CD14-positive monocyte (primary cell): ENCODE results near the gene FASTK. TPM values are rescaled to one million over a fixed set of nuclear protein-coding genes. Genes with fewer than 3 reads are reported as not detected.

Source experiments
- DNase-seq, 3 donors: peaks; one replicate each; pipeline ENCODE4 v3.0.0-alpha.2; 2011 to 2022
- H2AFZ ChIP-seq: 2 replicates; pipeline ENCODE4 v1.6.0; 2012; ENCODE audit warnings: mild to moderate bottlenecking, low read depth, low read length, inconsistent platforms; ENCODE audit not compliant: insufficient read depth, poor library complexity, severe bottlenecking
- H3K27ac ChIP-seq, 2 donors: 1 replicate in 1 of 2; 2 replicates in 1 of 2; pipeline ENCODE4 v1.5.1; 2012 to 2013; ENCODE audit warnings: low read length in 2 of 2, control low read depth in 1 of 2, inconsistent platforms in 1 of 2, low read depth in 1 of 2, mild to moderate bottlenecking in 1 of 2
- H3K27me3 ChIP-seq, 2 donors: one replicate each; pipeline versions ENCODE4 v1.6.0 to v1.6.1; 2011 to 2013; ENCODE audit warnings: low read length in 2 of 2; ENCODE audit not compliant: control insufficient read depth in 2 of 2, insufficient read depth in 2 of 2
- H3K36me3 ChIP-seq, 2 donors: replicated peaks in 1 of 2; 1 replicate in 1 of 2; 2 replicates in 1 of 2; pipeline versions ENCODE4 v1.5.1 to v1.6.1; 2012 to 2013; ENCODE audit warnings: low read length in 2 of 2, control low read depth in 1 of 2, inconsistent platforms in 1 of 2, mild to moderate bottlenecking in 1 of 2; ENCODE audit not compliant: insufficient read depth in 2 of 2, control insufficient read depth in 1 of 2
- H3K4me1 ChIP-seq, 2 donors: 1 replicate in 1 of 2; 2 replicates in 1 of 2; pipeline versions ENCODE4 v1.5.1 to v1.6.1; 2012 to 2013; ENCODE audit warnings: low read length in 2 of 2, control low read depth in 1 of 2, inconsistent platforms in 1 of 2, mild to moderate bottlenecking in 1 of 2, moderate library complexity in 1 of 2; ENCODE audit not compliant: insufficient read depth in 2 of 2, control insufficient read depth in 1 of 2
- H3K4me2 ChIP-seq: replicated peaks from 2 replicates; pipeline ENCODE3; 2012; ENCODE audit warnings: low read length, moderate library complexity, mild to moderate bottlenecking; ENCODE audit not compliant: poor library complexity, severe bottlenecking; ENCODE audit errors: extremely low read depth
- H3K4me3 ChIP-seq, 3 experiments: fragments of 200-600 bp in 1 of 3; sonication (generic) in 1 of 3; replicated peaks in 1 of 3; 1 replicate in 2 of 3; 2 replicates in 1 of 3; pipeline ENCODE4 v1.5.1; 2011 to 2013; ENCODE audit warnings: low read length in 3 of 3, mild to moderate bottlenecking in 3 of 3, control low read depth in 2 of 3, low read depth in 2 of 3, inconsistent platforms in 1 of 3, moderate library complexity in 1 of 3
- H3K79me2 ChIP-seq: 2 replicates; pipeline ENCODE4 v1.6.0; 2012; ENCODE audit warnings: mild to moderate bottlenecking, control low read depth, inconsistent platforms, low read length, moderate library complexity; ENCODE audit not compliant: insufficient read depth
- H3K9ac ChIP-seq: 2 replicates; pipeline ENCODE4 v1.6.0; 2017; ENCODE audit warnings: low read length, mild to moderate bottlenecking; ENCODE audit not compliant: insufficient read depth, poor library complexity, severe bottlenecking
- H3K9me3 ChIP-seq, 2 donors: replicated peaks in 1 of 2; 1 replicate in 1 of 2; 2 replicates in 1 of 2; pipeline versions ENCODE4 v1.5.1 to v1.6.1; 2012 to 2013; ENCODE audit warnings: low read length in 2 of 2, control low read depth in 1 of 2; ENCODE audit not compliant: control insufficient read depth in 1 of 2, insufficient read depth in 1 of 2
- H4K20me1 ChIP-seq: 2 replicates; pipeline ENCODE4 v1.6.0; 2012; ENCODE audit warnings: mild to moderate bottlenecking, low read length, control low read depth, moderate library complexity; ENCODE audit not compliant: insufficient read depth
- H3K27ac Mint-ChIP-seq, 7 donors: one replicate each; pipeline ENCODE4 v1.8.0; 2020; ENCODE audit warnings: mild to moderate bottlenecking in 7 of 7, mixed read lengths in 7 of 7, moderate library complexity in 6 of 7, inconsistent platforms in 2 of 7
- H3K27me3 Mint-ChIP-seq, 3 donors: one replicate each; pipeline ENCODE4 v1.8.0; 2021 to 2022; ENCODE audit warnings: low read depth in 3 of 3, mild to moderate bottlenecking in 3 of 3, mixed read lengths in 3 of 3, moderate library complexity in 3 of 3, inconsistent platforms in 1 of 3
- H3K36me3 Mint-ChIP-seq, 2 donors: one replicate each; pipeline ENCODE4 v1.8.0; 2020; ENCODE audit warnings: mixed read lengths in 2 of 2, inconsistent platforms in 1 of 2, mild to moderate bottlenecking in 1 of 2
- H3K4me1 Mint-ChIP-seq: one replicate; pipeline ENCODE4 v1.8.0; 2020; ENCODE audit warnings: mild to moderate bottlenecking, mixed read lengths
- H3K4me3 Mint-ChIP-seq, 2 donors: one replicate each; pipeline ENCODE4 v1.8.0; 2020; ENCODE audit warnings: mild to moderate bottlenecking in 2 of 2, mixed read lengths in 2 of 2, moderate library complexity in 1 of 2
- H3K9me3 Mint-ChIP-seq, 7 donors: one replicate each; pipeline ENCODE4 v1.8.0; 2020 to 2022; ENCODE audit warnings: mixed read lengths in 7 of 7, mild to moderate bottlenecking in 6 of 7, moderate library complexity in 6 of 7, inconsistent platforms in 2 of 7
- CTCF ChIP-seq: fragments of 200-600 bp; IDR thresholded peaks from one replicate; pipeline ENCODE4 v1.8.0; 2022; ENCODE audit warnings: antibody characterized with exemption, mild to moderate bottlenecking
- WGBS: methylation state at CpG from one replicate; pipeline ENCODE4 v1.1.5; 2013; ENCODE audit warnings: missing lambda C conversion rate; ENCODE audit not compliant: insufficient coverage; 5-methylcytosine and 5-hydroxymethylcytosine counted together
- intact Hi-C, 2 donors: fragments of 100-400 bp; cut with micrococcal nuclease; formaldehyde crosslinking; loops; one replicate each; pipeline versions ENCODE4 v1.15.0 to v1.15.1; 2023
- polyA plus RNA-seq, 3 donors: library from polyadenylated mRNA; depleted of rRNA in 1 of 3; unstranded in 2 of 3; stranded (reverse) in 1 of 3; fragments of 300-500 nt in 2 of 3; fragments of >200 nt in 1 of 3; fragmentation: Illumina TruSeq in 2 of 3; gene quantifications; 1 replicate in 2 of 3; 2 replicates in 1 of 3; pipeline ENCODE4 v1.2.3, GENCODE V29; 2012 to 2021

Gene FASTK
- polyA plus RNA-seq, 3 donors = 34.7 to 110 (median 38.6) TPM

- H3K9ac ChIP-seq = no peak overlapping the region
- Mint-ChIP-seq H3K4me3 (no peak overlapping the region), H3K9me3 (peaks cover 0 to 1% (median 0%) of the 10 kb centered on the region in 7 donors), H3K27ac (no peak overlapping the region), H3K36me3 (peaks cover 34 to 39% of the 10 kb centered on the region in 2 donors), H3K27me3 (peaks cover 0 to 3% (median 0%) of the 10 kb centered on the region in 3 donors), H3K4me1 (peaks cover 16% of the 10 kb centered on the region)
- intact Hi-C loops = loop anchor here in 1 of 2 donors (10.0 kb wide), 1 partner anchor 60 kb away; no protein-coding TSS in a partner anchor
- H3K27me3 ChIP-seq = no peaks in the 10 kb centered on the region
- peaks cover 31 to 34% of the 10 kb centered on the region in 2 donors for H3K36me3 ChIP-seq
- over 99% methylated on average over 12 of the region's 21 CpGs for WGBS
- no peak overlapping the region for H3K27ac ChIP-seq
- H3K79me2 ChIP-seq = no peaks in the 10 kb centered on the region
- no peak overlapping the region for H3K4me3 ChIP-seq
- DNase-seq = no peak
- peaks cover 8 to 9% of the 10 kb centered on the region in 2 donors for H3K4me1 ChIP-seq
- H4K20me1 ChIP-seq = no peaks in the 10 kb centered on the region
- H3K4me2 ChIP-seq = no peak overlapping the region
- H2AFZ ChIP-seq = no peak overlapping the region
- no peaks in the 10 kb centered on the region for H3K9me3 ChIP-seq
- no peak for TF ChIP-seq CTCF
Observed at GRCh38 chr7:151034312-151035025, 46.1 kb downstream of the FASTK start.

DNA sequence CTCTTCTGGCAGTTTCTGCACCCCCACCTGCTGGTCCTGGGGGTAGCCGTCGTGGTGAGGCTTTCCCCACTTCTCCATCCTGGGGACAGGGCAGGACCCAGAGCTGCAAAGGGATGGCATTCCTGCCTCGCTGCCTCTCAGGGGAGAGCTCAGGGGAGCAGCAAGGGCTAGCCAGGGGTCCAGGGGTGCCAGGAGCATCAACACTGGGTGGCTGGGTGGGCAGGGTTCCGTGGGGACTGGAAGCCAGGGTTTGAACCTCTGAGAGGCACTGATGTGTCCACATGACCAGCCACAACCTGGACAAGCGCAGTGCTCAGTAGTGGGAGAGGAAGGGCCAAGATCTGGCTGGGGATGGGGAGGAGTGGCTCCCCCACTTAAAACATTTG lies 46.8 kb downstream of the FASTK start:
- Mint-ChIP-seq H3K27me3 (no peaks in the 10 kb centered on the region), H3K9me3 (peaks cover 0 to 1% (median 0%) of the 10 kb centered on the region in 7 donors), H3K36me3 (peaks cover 34 to 39% of the 10 kb centered on the region in 2 donors), H3K4me3 (no peak overlapping the region), H3K4me1 (peaks cover 14% of the 10 kb centered on the region), H3K27ac (no peak overlapping the region)
- Histone ChIP-seq H3K9ac (no peak overlapping the region), H2AFZ (no peak overlapping the region), H3K36me3 (peaks cover 31 to 34% of the 10 kb centered on the region in 2 donors), H4K20me1 (no peaks in the 10 kb centered on the region), H3K4me3 (no peak overlapping the region), H3K9me3 (no peaks in the 10 kb centered on the region), H3K4me1 (peaks cover 5 to 9% of the 10 kb centered on the region in 2 donors), H3K4me2 (no peak overlapping the region), H3K27me3 (no peaks in the 10 kb centered on the region), H3K27ac (no peak overlapping the region), H3K79me2 (peaks cover 1% of the 10 kb centered on the region)
- TF ChIP-seq CTCF = no peak
- no peak for DNase-seq
- intact Hi-C loops = loop anchor here in 1 of 2 donors (10.0 kb wide), 1 partner anchor 61 kb away; no protein-coding TSS in a partner anchor
- 88% methylated on average over 3 of the region's 5 CpGs for WGBS
